NAMALWA (cell line): ENCODE data around the gene ARHGAP45.

Experiments used
- DNase-seq: peaks from one replicate; pipeline ENCODE4 v3.0.0-alpha.2; 2015; ENCODE audit warnings: low spot score

Gene ARHGAP45

DNA sequence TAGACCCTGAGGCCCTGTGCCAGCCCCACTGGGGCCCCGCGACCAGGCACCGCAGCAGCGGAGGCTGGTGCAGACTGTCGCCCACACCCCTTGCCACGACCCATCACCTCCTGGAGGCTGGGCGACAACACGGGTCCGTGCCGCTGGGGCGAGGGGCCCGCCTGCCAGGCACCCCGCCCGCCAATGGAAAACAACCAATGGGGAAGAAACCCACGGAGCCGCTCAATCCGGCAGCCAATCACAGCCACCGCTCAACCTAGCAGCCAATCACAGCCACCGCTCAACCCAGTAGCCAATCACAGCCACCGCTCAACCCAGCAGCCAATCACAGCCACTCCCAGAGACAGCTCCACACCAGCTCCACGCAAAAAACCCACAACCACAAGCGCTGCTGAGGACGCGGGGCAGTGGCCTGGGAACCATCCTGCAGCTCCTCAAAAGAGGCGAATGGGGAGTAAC lies 66.5 kb downstream of the ARHGAP45 start:
- peak; percentile 50 for DNase-seq

DNA sequence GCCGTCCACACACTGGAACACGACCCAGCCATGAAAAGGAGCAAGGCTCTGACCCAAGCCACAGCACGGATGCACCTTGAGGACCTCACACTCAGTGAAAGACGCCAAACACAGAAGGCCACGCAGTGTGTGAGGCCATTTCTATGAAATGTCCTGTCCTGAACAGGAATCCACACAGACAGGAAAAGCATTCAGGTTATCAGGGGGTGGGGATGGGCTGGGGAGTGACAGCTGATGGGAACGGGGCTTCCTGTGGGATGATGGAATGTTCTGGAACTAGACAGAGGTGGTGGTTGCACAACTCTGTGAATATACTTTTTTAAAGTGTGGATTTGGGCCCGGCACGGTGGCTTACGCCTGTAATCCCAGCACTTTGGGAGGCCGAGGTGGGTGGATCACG lies 67.5 kb downstream of the ARHGAP45 start:
- no peak for DNase-seq

GRCh38 chr19:1135454-1135853 lies 68.5 kb downstream of the ARHGAP45 start:
- no peak for DNase-seq

DNA sequence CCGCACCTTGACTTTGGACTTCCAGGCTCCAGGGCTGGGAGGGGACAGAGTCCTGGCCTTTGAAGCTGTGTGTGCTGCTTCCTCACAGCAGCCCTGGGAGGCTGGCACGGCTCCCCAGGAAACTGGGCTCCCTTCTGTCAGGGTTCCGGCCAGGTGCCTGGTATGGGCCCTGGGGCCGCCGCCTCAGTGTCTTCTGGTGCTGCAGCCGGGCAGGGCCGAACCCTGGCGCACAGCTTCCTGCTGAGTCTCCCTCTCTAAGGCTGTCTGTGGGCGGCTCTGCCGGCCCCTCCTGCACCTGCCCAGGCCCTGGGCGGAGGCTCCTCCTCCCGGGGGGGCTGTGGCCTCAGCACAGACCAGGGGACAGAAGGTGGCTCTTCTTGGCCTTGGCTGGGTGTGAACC lies 69.2 kb downstream of the ARHGAP45 start:
- DNase-seq, result peak; percentile 41
